ENCODE measurements around the gene SHROOM1.

SHROOM1 gene

GRCh38 chr5:132831095-132831860 lies 831 bp upstream of the SHROOM1 start:
- no peak for TF ChIP-seq CTCF (IDR thresholded peaks at IDR 0.05)
- no peak for TF ChIP-seq ZFX (IDR thresholded peaks at IDR 0.05; ENCODE audit: borderline replicate concordance)
- peak overlapping the region; percentile 76 for H3K27ac ChIP-seq

GRCh38 chr5:132829742-132830435 lies 558 bp downstream of the SHROOM1 start:
- peak overlapping the region; percentile 76 for H3K27ac ChIP-seq
- TF ChIP-seq ZFX (IDR thresholded peaks at IDR 0.05; ENCODE audit: borderline replicate concordance): no peak
- peak; percentile 95 for TF ChIP-seq CTCF (IDR thresholded peaks at IDR 0.05)

- no peak for TF ChIP-seq CTCF (IDR thresholded peaks at IDR 0.05)
- no peak for TF ChIP-seq ZFX (IDR thresholded peaks at IDR 0.05; ENCODE audit: borderline replicate concordance)
- H3K27ac ChIP-seq: no peak overlapping the region
Measured at GRCh38 chr5:132828846-132829494, 1.5 kb downstream of the SHROOM1 start.

GRCh38 chr5:132827943-132828673 lies 2.3 kb downstream of the SHROOM1 start:
- TF ChIP-seq ZFX (IDR thresholded peaks at IDR 0.05; ENCODE audit: borderline replicate concordance): no peak
- TF ChIP-seq CTCF (IDR thresholded peaks at IDR 0.05): no peak
- H3K27ac ChIP-seq: no peak overlapping the region

- no peak overlapping the region for H3K27ac ChIP-seq
- TF ChIP-seq ZFX (IDR thresholded peaks at IDR 0.05; ENCODE audit: borderline replicate concordance): no peak
- no peak for TF ChIP-seq CTCF (IDR thresholded peaks at IDR 0.05)
Measured at GRCh38 chr5:132826424-132827082, 3.9 kb downstream of the SHROOM1 start.

- TF ChIP-seq ZFX (IDR thresholded peaks at IDR 0.05; ENCODE audit: borderline replicate concordance): no peak
- no peak for TF ChIP-seq CTCF (IDR thresholded peaks at IDR 0.05)
- H3K27ac ChIP-seq: no peak overlapping the region
Measured at GRCh38 chr5:132825834-132826391, 4.5 kb downstream of the SHROOM1 start.

Measured in 22Rv1 (cell line).